LNCAP (cell line): ENCODE measurements around the gene NFYB.

Experiments
- TF ChIP-seq, protein P1 (sequence below): fragments of 450-650 bp; IDR thresholded peaks from 2 replicates; pipeline ENCODE4 v1.5.1; 2017; ENCODE audit warnings: mild to moderate bottlenecking

Gene NFYB

DNA sequence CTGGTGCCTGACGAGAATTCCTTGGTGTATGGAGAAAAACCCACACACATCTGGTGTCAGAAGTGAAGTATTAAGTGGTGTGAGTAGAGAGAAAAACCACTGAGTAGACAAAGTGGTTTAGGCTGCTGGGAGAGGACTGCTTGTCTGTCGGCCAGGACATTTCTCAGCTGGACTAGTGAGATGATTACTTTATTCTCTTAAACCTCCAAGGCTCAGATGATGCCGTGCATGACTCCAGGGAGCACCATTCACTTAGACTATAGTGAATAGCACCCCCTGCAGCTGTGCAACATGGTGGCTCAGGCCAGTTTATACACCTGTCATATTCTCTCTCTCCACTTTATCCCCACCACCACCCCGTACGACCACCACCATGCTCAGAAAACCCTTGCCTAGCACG, 28.5 kb upstream of the NFYB start:
- TF ChIP-seq, protein P1, sequence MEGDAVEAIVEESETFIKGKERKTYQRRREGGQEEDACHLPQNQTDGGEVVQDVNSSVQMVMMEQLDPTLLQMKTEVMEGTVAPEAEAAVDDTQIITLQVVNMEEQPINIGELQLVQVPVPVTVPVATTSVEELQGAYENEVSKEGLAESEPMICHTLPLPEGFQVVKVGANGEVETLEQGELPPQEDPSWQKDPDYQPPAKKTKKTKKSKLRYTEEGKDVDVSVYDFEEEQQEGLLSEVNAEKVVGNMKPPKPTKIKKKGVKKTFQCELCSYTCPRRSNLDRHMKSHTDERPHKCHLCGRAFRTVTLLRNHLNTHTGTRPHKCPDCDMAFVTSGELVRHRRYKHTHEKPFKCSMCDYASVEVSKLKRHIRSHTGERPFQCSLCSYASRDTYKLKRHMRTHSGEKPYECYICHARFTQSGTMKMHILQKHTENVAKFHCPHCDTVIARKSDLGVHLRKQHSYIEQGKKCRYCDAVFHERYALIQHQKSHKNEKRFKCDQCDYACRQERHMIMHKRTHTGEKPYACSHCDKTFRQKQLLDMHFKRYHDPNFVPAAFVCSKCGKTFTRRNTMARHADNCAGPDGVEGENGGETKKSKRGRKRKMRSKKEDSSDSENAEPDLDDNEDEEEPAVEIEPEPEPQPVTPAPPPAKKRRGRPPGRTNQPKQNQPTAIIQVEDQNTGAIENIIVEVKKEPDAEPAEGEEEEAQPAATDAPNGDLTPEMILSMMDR, result no peak

DNA sequence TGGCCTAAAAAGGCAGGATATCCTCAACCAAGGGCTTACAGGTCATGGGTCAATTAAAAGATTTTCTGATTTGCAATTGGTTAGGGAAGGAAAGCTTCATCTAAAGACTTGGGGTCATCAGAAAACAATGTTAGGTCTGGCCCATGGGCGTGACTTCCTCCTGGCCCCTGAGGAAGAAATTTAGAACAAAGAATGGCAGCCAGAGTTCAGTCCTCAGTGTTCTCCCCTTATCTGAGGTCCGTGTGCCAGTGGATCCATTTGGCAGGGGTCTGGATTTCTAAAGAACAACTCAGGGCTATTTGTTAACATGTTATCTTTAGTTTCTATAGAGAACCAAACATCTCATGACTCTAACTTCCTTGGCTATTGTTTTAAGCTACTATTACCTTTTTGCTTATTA, 27.8 kb upstream of the NFYB start:
- TF ChIP-seq, protein P1, result no peak

DNA sequence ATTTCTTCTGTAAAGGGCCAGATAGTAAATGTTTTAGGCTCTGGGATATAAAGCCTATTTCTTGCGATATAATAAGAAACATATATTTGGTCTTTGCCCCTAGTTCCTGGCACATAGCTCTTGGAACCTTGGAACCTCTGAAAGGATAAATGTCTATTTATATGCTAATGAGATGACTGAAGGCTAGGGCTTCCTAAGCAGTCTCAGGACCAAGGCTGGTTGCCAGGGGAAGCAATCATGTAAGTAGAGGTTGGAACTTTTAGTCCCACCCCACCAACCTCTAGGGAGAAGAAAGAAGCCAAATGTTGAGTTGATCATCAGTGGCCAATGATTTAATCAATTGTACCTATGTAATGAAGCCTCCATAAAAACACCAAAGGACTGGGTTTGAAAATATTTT, 26.6 kb upstream of the NFYB start:
- TF ChIP-seq, protein P1, result no peak

DNA sequence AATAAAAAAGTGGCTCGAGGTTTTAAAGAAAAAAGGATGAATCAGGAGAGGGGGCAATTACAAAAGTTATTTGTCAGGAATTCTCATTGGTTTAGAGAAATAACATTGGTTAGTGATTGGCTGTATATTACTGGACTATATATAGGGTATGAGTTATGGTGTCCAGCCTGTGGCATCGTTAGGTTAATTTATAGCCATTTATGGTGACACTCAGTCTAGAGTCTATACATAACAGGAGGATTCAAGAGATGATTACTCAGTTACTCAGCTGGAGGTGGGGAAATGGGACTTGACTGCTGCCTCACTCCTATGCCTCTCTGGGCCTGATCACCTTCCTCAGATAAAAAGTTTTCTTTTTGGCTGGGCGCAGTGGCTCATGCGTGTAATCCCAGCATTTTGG, 25.6 kb upstream of the NFYB start:
- TF ChIP-seq, protein P1, result no peak

DNA sequence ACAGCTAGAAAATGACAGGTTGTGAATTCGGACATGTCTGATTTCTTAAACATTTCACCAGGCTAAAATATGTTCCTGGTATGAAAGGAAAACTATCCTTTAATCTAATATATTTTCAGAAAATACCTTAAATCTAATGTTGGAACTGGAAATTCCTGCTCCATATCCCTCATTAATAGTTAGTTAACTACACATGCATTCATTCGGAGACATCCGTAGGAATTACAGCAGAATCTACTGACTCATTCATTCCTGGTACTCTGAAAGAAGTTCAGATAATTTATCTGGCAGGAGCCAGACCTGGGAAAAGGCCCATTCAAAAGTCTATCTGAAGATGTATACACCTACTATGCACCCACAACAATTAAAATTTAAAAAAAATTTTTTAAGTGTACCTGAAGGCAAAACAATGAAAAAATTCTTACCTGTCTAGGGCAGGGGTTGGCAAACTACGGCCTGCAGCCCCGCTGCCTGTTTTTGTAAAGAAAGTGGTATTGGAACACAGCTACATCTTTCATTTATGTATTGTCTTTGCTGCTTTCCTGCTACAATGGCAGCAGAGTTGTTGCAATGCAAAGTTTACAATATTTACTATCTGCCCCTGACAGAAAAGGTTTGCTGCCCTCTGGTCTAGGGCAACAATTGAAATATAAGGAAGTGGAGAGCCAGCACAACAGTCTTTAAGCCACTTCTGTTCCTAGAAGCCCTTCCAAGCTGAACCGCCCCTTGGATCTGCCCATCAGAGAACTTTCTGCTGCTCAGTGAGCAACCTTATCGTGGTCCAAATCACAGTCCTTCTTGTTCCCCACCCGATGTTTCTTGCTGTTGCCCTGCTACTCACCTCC, 17.9 kb upstream of the NFYB start:
- TF ChIP-seq, protein P1, result no peak

DNA sequence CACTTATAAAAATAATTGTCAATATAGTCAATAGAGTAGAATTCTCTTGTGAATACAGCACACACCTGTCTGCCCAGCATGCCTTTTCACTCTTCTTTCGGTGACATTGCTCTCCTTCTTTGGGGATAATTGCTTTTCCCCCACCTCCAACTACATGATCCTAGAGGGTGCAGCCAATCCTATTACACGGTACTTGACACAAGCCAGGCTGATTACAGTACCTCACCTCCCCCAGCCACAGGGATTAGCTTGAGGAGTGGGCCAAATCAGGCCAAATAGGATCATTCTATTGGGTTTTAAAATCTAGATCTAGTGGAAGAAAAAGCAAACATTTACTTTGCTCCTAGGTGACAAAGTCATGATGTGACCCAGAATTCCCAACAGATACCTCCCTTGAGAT, 16.8 kb upstream of the NFYB start:
- TF ChIP-seq, protein P1, result no peak

DNA sequence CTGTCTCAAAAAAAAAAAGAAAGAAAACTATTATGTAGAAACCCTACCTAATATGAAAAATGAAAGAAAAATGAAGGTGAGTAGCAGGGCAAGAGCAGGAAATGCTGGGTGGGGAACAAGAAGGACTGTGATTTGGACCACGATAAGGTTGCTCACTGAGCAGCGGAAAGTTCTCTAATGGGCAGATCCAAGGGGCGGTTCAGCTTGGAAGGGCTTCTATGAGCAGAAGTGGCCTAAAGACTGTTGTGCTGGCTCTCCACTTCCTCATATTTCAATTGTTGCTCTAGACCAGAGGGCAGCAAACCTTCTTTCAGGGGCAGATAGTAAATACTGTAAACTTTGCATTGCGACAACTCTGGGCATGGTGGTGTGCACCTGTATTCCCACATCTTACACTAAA, 16.3 kb upstream of the NFYB start:
- TF ChIP-seq, protein P1, result no peak
